GM23338 (cell line): Measurements from ENCODE around the gene IGSF6. TPM values are rescaled to one million over a fixed set of nuclear protein-coding genes. Genes with fewer than 3 reads are reported as not detected.
A peak's percentile ranks its signal among the peaks of the same experiment; 100 is the strongest.

Experiments used
- ATAC-seq: fragments of 200-7000 bp; cut with Tn5 transposase; 3 replicates; pipeline ENCODE4 v1.9.1; 2020
- DNase-seq: peaks from one replicate; pipeline ENCODE4 v3.0.0-alpha.2; 2015; ENCODE audit warnings: low spot score
- H2AFZ ChIP-seq: fragments of 200-600 bp; sonication (generic); 2 replicates; pipeline ENCODE4 v1.8.0; 2016; ENCODE audit warnings: antibody characterized with exemption, mild to moderate bottlenecking, moderate library complexity
- H3F3A ChIP-seq: fragments of 200-600 bp; sonication (generic); replicated peaks from 2 replicates; pipeline ENCODE4 v1.8.0; 2017; ENCODE audit warnings: antibody characterized with exemption, mixed run types, low read depth
- H3K27ac ChIP-seq: fragments of 200-600 bp; sonication (generic); 2 replicates; pipeline ENCODE4 v1.6.1; 2016; ENCODE audit warnings: low read depth
- H3K27me3 ChIP-seq: fragments of 200-600 bp; sonication (generic); 2 replicates; pipeline ENCODE4 v1.8.0; 2016; ENCODE audit warnings: mild to moderate bottlenecking, mixed run types, moderate library complexity; ENCODE audit not compliant: insufficient read depth
- H3K36me3 ChIP-seq: fragments of 200-600 bp; sonication (generic); 2 replicates; pipeline ENCODE4 v1.8.0; 2016; ENCODE audit warnings: mild to moderate bottlenecking; ENCODE audit not compliant: insufficient read depth
- H3K4me1 ChIP-seq: fragments of 200-600 bp; sonication (generic); 2 replicates; pipeline ENCODE4 v1.8.0; 2016; ENCODE audit warnings: mild to moderate bottlenecking, moderate library complexity; ENCODE audit not compliant: insufficient read depth
- H3K4me2 ChIP-seq: fragments of 200-600 bp; sonication (generic); 2 replicates; pipeline ENCODE4 v1.7.1; 2017; ENCODE audit warnings: mixed run types
- H3K4me3 ChIP-seq: fragments of 200-600 bp; sonication (generic); 2 replicates; pipeline ENCODE4 v1.6.1; 2016; ENCODE audit warnings: mixed run types
- H3K79me2 ChIP-seq: fragments of 200-600 bp; sonication (generic); replicated peaks from 2 replicates; pipeline ENCODE4 v1.8.0; 2017; ENCODE audit warnings: mild to moderate bottlenecking; ENCODE audit not compliant: insufficient read depth
- H3K9me2 ChIP-seq: fragments of 200-600 bp; sonication (generic); 2 replicates; pipeline ENCODE4 v1.8.0; 2017; ENCODE audit not compliant: insufficient read depth
- H4K20me1 ChIP-seq: fragments of 200-600 bp; sonication (generic); replicated peaks from 2 replicates; pipeline ENCODE4 v1.8.0; 2017; ENCODE audit warnings: mild to moderate bottlenecking; ENCODE audit not compliant: insufficient read depth
- H3K27ac Mint-ChIP-seq: 2 replicates; pipeline ENCODE4 v1.8.0; 2020; ENCODE audit warnings: inconsistent platforms, mild to moderate bottlenecking, moderate library complexity, mixed read lengths
- H3K27me3 Mint-ChIP-seq: 3 replicates; pipeline ENCODE4 v1.8.0; 2022; ENCODE audit warnings: low read depth, mild to moderate bottlenecking, moderate library complexity, mixed read lengths, inconsistent platforms; ENCODE audit not compliant: insufficient read depth, poor library complexity
- H3K36me3 Mint-ChIP-seq: 3 replicates; pipeline ENCODE4 v1.8.0; 2021; ENCODE audit warnings: low read depth, mild to moderate bottlenecking, inconsistent platforms, moderate library complexity, mixed read lengths
- H3K4me1 Mint-ChIP-seq: 3 replicates; pipeline ENCODE4 v1.8.0; 2020; ENCODE audit warnings: mild to moderate bottlenecking, inconsistent platforms, mixed read lengths
- H3K4me3 Mint-ChIP-seq: 3 replicates; pipeline ENCODE4 v1.8.0; 2021; ENCODE audit warnings: moderate library complexity, mild to moderate bottlenecking, inconsistent platforms, mixed read lengths
- H3K9me3 Mint-ChIP-seq: 3 replicates; pipeline ENCODE4 v1.8.0; 2020; ENCODE audit warnings: moderate library complexity, mild to moderate bottlenecking, inconsistent platforms, mixed read lengths
- CREB1 ChIP-seq: fragments of 250-450 bp; sonication (Bioruptor Pico); IDR thresholded peaks from 2 replicates; pipeline ENCODE4 v1.5.0; 2020; ENCODE audit warnings: low read depth, mild to moderate bottlenecking, moderate library complexity
- CTCF ChIP-seq, 2 experiments: fragments of 200-600 bp in 1 of 2; sonication (generic) in 1 of 2; conservative IDR thresholded peaks; 2 replicates each; pipeline versions ENCODE4 v1.5.1 to v1.6.1; 2016 to 2017; ENCODE audit warnings: antibody characterized with exemption in 2 of 2, low read depth in 2 of 2, mild to moderate bottlenecking in 2 of 2, moderate library complexity in 1 of 2
- EZH2 ChIP-seq: fragments of 200-600 bp; sonication (generic); IDR thresholded peaks from one replicate; pipeline ENCODE4 v1.8.0; 2017; ENCODE audit warnings: antibody characterized with exemption, mild to moderate bottlenecking, low read depth; ENCODE audit not compliant: unreplicated experiment
- JUNB ChIP-seq: IDR thresholded peaks from one replicate; pipeline ENCODE4 v1.6.1; 2016; ENCODE audit warnings: antibody characterized with exemption; ENCODE audit not compliant: unreplicated experiment
- NANOG ChIP-seq: IDR thresholded peaks from 2 replicates; pipeline ENCODE4 v1.6.1; 2016; ENCODE audit warnings: antibody characterized with exemption, borderline replicate concordance
- POLR2AphosphoS5 ChIP-seq: IDR thresholded peaks from 2 replicates; pipeline ENCODE4 v1.6.1; 2016; ENCODE audit warnings: antibody characterized with exemption, low read depth
- REST ChIP-seq: IDR thresholded peaks from one replicate; pipeline ENCODE4 v1.6.1; 2018; ENCODE audit warnings: antibody characterized with exemption; ENCODE audit not compliant: unreplicated experiment
- ZNF114 ChIP-seq: fragments of 250-450 bp; sonication (Bioruptor Pico); IDR thresholded peaks from 2 replicates; pipeline ENCODE4 v1.5.0; 2020; ENCODE audit warnings: mild to moderate bottlenecking, moderate library complexity
- ZNF331 ChIP-seq: fragments of 250-450 bp; sonication (Bioruptor Pico); IDR thresholded peaks from 2 replicates; pipeline ENCODE4 v1.5.0; 2020; ENCODE audit warnings: low read depth, mild to moderate bottlenecking, moderate library complexity
- ZNF462 ChIP-seq: fragments of 250-450 bp; sonication (Bioruptor Pico); IDR thresholded peaks from 2 replicates; pipeline ENCODE4 v1.5.0; 2020; ENCODE audit warnings: mild to moderate bottlenecking, moderate library complexity
- polyA plus RNA-seq: library from polyadenylated mRNA; unstranded; fragments of >200 nt; fragmentation: Nextera tagmentation; extraction: Ambion mirVana; gene quantifications from 2 replicates; pipeline ENCODE4 v1.2.1, GENCODE V29; 2016
- total RNA-seq: library from RNA; depleted of rRNA; stranded (reverse); fragments of >200 nt; shearing (Covaris generic); gene quantifications from 2 replicates; pipeline ENCODE4 v1.2.3, GENCODE V29; 2014

IGSF6 gene
- total and polyA plus RNA-seq, 2 experiments from 2014 or later = 0.19 TPM; not detected in 1

DNA sequence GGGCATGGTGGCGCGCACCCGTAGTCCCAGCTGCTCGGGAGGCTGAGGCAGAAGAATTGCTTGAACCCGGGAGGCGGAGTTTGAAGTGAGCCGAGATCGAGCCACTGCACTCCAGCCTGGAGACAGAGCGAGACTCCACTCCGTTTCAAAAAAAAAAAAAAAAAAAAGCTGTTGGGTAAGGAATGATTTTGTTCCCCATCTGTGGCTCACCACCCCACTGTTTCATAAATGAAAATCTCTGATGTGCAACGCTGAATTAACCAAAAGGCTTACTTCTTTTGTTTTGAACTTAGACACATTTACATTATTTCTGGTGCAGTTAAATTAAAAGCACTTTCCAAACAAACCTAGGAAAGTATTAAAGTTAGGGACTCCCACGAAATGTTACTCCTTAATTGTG, 54.2 kb downstream of the IGSF6 start (continued):
- TF ChIP-seq CTCF (conservative IDR thresholded peaks at IDR 0.05; ENCODE audit: low read depth in 2 of 2) (no peak), CREB1 (no peak)

DNA sequence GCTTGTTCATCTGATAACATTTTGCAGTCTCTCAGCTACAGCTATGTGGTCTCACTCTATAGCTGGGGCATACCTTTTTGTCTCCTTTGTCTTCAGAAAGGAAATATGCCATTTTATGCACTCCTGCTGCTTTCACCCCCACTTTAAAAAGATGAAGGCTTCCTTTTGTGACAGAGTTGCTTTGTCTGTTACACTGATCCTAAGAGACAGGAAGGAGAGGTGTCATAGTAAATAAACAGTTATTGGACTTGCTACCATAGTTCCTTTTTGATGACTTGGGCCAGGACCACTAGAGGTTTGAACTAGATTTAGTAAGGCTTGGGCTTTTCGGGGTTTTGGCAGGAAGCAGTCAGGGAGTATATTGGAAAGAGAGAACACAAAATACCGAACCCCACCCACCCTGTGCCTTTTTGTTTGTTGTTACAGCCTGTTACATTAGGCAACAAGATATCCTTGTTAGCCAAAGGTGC, 54.8 kb downstream of the IGSF6 start:
- peak overlapping the region; percentile 92 for H3K4me3 Mint-ChIP-seq
- H3K4me2 ChIP-seq = no peak overlapping the region
- H4K20me1 ChIP-seq = peaks cover 16% of the 10 kb centered on the region; the same call in 1 of the 2 replicates
- ATAC-seq = no peak
- H3K4me1 Mint-ChIP-seq = peaks cover 25% of the 10 kb centered on the region
- H3K4me3 ChIP-seq = no peak overlapping the region
- H2AFZ ChIP-seq = peak overlapping the region; percentile 41
- no peaks in the 10 kb centered on the region for H3K9me3 Mint-ChIP-seq
- DNase-seq = no peak
- no peak overlapping the region for H3K27ac Mint-ChIP-seq
- peaks cover 3% of the 10 kb centered on the region for H3K27me3 Mint-ChIP-seq
- H3K36me3 ChIP-seq = no peaks in the 10 kb centered on the region
- peaks cover 10% of the 10 kb centered on the region; the same call in 1 of the 2 replicates for H3K4me1 ChIP-seq
- no peaks in the 10 kb centered on the region for H3F3A ChIP-seq
- H3K27ac ChIP-seq = no peak overlapping the region
- H3K79me2 ChIP-seq = peaks cover 26% of the 10 kb centered on the region
- no peaks in the 10 kb centered on the region for H3K27me3 ChIP-seq
- H3K9me2 ChIP-seq = no peaks in the 10 kb centered on the region
- H3K36me3 Mint-ChIP-seq = no peaks in the 10 kb centered on the region
- TF ChIP-seq ZNF114 (no peak), JUNB (no peak), ZNF331 (no peak), EZH2 (no peak), POLR2AphosphoS5 (no peak), ZNF462 (CRISPR knock-in tag) (no peak), CTCF (conservative IDR thresholded peaks at IDR 0.05; ENCODE audit: low read depth in 2 of 2) (no peak), REST (no peak), NANOG (no peak)
